Natural killer cell treated with Interleukin-12 subunit alpha and Interleukin-12 subunit beta and Interleukin-15 and Interleukin-18, amount 100 ng/mL, for 72 hours (primary cell): ENCODE measurements around the gene TADA2A. TPM values are rescaled to one million over a fixed set of nuclear protein-coding genes. Genes with fewer than 3 reads are reported as not detected.

Experiments used
- ATAC-seq, 2 donors: fragments of 150-1000 bp; cut with Tn5 transposase in 1 of 2; sonication (Bioruptor Pico), chemical (Tn5 transposase) in 1 of 2; 2 replicates each; pipeline ENCODE4 v1.10.0; 2021
- DNase-seq: peaks from one replicate; pipeline ENCODE4 v3.0.0; 2022; ENCODE audit warnings: low spot score
- H3K27ac Mint-ChIP-seq, 2 donors: 1 replicate in 1 of 2; 2 replicates in 1 of 2; pipeline ENCODE4 v1.8.0; 2022; ENCODE audit warnings: mixed read lengths in 2 of 2, mild to moderate bottlenecking in 1 of 2, moderate library complexity in 1 of 2
- H3K27me3 Mint-ChIP-seq, 2 donors: 1 replicate in 1 of 2; 2 replicates in 1 of 2; pipeline ENCODE4 v1.8.0; 2022; ENCODE audit warnings: mixed read lengths in 2 of 2
- H3K36me3 Mint-ChIP-seq: one replicate; pipeline ENCODE4 v1.8.0; 2022; ENCODE audit warnings: mixed read lengths
- H3K4me1 Mint-ChIP-seq, 2 donors: 1 replicate in 1 of 2; 2 replicates in 1 of 2; pipeline ENCODE4 v1.8.0; 2022; ENCODE audit warnings: low read depth in 2 of 2, mixed read lengths in 2 of 2, mild to moderate bottlenecking in 1 of 2
- H3K4me3 Mint-ChIP-seq: one replicate; pipeline ENCODE4 v1.8.0; 2022; ENCODE audit warnings: mixed read lengths
- H3K9me3 Mint-ChIP-seq: 2 replicates; pipeline ENCODE4 v1.8.0; 2022; ENCODE audit warnings: mixed read lengths
- total RNA-seq, 2 donors: library from RNA; stranded (reverse); gene quantifications; one replicate each; pipeline ENCODE4 v1.2.3, GENCODE V29; 2022

TADA2A gene
- total RNA-seq, 2 donors from 2014 or later, result 30.5 to 55.4 TPM

DNA sequence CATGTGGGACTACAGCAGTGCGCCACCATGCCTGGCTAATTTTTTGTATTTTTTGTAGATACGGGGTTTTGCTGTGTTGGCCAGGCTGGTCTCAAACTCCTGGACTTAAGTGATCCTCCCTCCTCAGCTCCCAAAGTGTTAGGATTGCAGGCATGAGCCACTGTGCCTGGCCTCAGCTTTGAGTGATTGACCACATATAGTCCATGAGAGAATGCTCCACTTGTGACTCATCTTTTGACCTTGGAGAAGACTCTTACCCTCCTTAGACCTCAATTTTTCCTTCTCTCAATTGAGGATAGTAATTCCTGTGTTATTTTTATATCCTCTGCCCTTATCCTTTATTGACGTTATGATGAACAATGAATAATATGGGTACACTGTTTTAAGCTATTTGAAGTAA lies 52.1 kb downstream of the TADA2A start:
- ATAC-seq, result no peak
- H3K4me1 Mint-ChIP-seq, result peaks cover 4 to 5% of the 10 kb centered on the region in 2 donors
- H3K27ac Mint-ChIP-seq, result no peak overlapping the region
- H3K9me3 Mint-ChIP-seq, result no peaks in the 10 kb centered on the region
- no peak overlapping the region for H3K4me3 Mint-ChIP-seq
- no peaks in the 10 kb centered on the region for H3K36me3 Mint-ChIP-seq
- DNase-seq, result no peak
- H3K27me3 Mint-ChIP-seq, result no peaks in the 10 kb centered on the region

DNA sequence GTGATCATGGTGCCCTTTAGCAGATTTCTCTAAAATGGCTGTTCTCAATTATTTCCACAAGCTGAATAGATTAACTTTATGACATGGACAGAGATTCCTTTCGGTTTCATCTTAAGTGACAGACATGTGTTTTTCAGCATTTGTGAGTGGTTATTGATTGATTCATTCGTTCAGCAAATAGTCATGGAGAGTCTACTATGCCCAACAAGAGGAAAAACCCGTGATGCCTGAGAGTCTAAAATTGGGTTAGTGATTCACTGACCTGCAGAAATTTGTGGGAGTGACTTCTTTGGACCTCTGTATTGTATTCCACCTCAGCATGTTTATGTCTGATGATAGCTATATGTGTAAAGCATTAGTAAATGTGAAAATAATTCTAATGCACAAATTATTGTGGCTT lies 55.0 kb downstream of the TADA2A start:
- DNase-seq, result no peak
- Mint-ChIP-seq H3K27ac (no peak overlapping the region), H3K27me3 (no peaks in the 10 kb centered on the region), H3K4me3 (no peak overlapping the region), H3K36me3 (no peaks in the 10 kb centered on the region), H3K9me3 (no peaks in the 10 kb centered on the region), H3K4me1 (peaks cover 4 to 5% of the 10 kb centered on the region in 2 donors)
- no peak for ATAC-seq

DNA sequence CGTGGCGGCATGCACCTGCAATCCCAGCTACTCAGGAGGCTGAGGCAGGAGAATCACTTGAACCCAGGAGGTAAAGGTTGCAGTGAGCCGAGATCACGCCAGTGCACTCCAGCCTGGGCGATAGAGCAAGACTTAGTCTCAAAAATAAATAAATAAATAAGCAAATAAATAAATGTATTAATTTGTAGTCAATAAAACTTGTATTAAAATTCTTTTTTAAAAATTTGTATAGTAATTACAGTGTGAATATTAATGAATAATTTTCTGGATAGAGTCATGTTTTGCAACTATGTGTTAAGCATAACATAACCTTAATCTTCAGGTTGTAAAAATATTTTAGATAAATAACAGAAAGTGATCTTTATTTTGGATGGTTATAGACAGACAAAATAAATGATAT lies 55.8 kb downstream of the TADA2A start:
- peaks cover 4 to 5% of the 10 kb centered on the region in 2 donors for H3K4me1 Mint-ChIP-seq
- no peak overlapping the region for H3K27ac Mint-ChIP-seq
- H3K27me3 Mint-ChIP-seq, result no peaks in the 10 kb centered on the region
- H3K9me3 Mint-ChIP-seq, result no peaks in the 10 kb centered on the region
- H3K4me3 Mint-ChIP-seq, result no peak overlapping the region
- ATAC-seq (no peak), DNase-seq (no peak)
- no peaks in the 10 kb centered on the region for H3K36me3 Mint-ChIP-seq

DNA sequence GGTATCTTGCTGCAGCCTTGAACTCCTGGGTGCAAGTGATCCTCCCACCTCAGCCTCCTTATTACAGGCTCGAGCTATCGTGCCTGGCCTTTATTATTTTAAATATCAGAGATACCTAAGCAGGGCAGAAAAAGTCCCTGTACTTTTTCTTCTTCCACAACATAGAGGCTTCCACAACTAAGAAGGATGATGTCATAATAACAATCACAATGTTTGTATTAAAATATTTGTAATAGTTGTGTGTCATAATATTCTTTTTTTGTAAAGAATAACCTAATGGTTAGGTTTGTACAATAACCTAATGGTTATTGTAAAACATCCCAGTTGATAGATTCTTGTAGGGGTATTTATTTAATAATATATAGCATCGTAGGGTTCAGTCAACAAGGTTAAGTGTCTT lies 56.4 kb downstream of the TADA2A start:
- DNase-seq, result no peak
- no peaks in the 10 kb centered on the region for H3K27me3 Mint-ChIP-seq
- H3K27ac Mint-ChIP-seq, result no peak overlapping the region
- H3K4me3 Mint-ChIP-seq, result no peak overlapping the region
- H3K4me1 Mint-ChIP-seq, result peaks cover 4 to 5% of the 10 kb centered on the region in 2 donors
- no peaks in the 10 kb centered on the region for H3K9me3 Mint-ChIP-seq
- no peak for ATAC-seq
- no peaks in the 10 kb centered on the region for H3K36me3 Mint-ChIP-seq

DNA sequence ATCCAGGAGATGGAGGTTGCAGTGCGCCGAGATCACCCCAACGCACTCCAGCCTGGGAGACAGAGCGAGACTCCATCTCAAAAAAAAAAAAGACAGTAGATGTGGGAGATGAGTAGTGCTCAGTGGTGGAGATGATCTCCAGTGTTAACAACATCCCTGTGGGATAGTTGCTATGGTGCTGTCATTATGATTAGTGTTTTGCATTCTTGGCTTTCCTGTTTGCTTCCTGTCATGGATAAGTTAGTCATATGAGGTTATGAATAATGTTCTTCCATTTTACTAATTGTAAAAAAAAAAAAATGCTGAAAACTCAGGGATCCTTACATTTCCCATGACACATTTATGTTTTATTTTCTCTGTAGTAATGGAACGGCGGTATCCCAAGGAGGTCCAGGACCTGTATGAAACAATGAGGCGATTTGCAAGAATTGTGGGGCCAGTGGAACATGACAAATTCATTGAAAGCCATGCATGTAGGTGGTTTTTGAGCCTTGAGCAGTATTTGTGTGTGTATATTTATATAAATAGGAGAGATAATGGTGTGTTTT lies 58.5 kb downstream of the TADA2A start:
- H3K9me3 Mint-ChIP-seq, result no peaks in the 10 kb centered on the region
- no peaks in the 10 kb centered on the region for H3K36me3 Mint-ChIP-seq
- ATAC-seq (no peak), DNase-seq (no peak)
- no peaks in the 10 kb centered on the region for H3K27me3 Mint-ChIP-seq
- no peak overlapping the region for H3K27ac Mint-ChIP-seq
- no peak overlapping the region for H3K4me3 Mint-ChIP-seq
- peaks cover 4 to 5% of the 10 kb centered on the region in 2 donors for H3K4me1 Mint-ChIP-seq

DNA sequence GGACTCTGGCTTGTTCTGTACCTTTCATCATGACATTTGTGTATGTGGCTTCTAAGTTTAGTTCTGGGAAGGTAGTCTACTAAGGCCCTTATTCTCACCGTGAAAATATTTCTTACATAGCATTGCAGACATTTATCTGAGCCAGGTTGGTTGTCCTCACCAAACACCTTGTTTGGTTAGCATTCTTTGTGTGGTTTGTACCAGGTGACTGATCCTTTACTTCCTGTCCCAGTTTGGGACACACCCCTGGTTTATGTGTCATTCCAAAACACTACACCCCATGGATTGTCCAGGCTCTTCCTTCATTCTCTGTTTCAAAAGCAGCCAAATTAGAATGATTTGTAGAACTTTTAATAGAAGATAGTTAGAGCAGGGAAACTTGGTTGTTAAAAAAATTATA lies 59.8 kb downstream of the TADA2A start:
- H3K27me3 Mint-ChIP-seq, result no peaks in the 10 kb centered on the region
- DNase-seq, result no peak
- no peaks in the 10 kb centered on the region for H3K9me3 Mint-ChIP-seq
- peaks cover 1 to 3% of the 10 kb centered on the region in 2 donors for H3K4me1 Mint-ChIP-seq
- no peak for ATAC-seq
- peaks cover 8% of the 10 kb centered on the region for H3K36me3 Mint-ChIP-seq
- H3K27ac Mint-ChIP-seq, result no peak overlapping the region
- H3K4me3 Mint-ChIP-seq, result no peak overlapping the region

DNA sequence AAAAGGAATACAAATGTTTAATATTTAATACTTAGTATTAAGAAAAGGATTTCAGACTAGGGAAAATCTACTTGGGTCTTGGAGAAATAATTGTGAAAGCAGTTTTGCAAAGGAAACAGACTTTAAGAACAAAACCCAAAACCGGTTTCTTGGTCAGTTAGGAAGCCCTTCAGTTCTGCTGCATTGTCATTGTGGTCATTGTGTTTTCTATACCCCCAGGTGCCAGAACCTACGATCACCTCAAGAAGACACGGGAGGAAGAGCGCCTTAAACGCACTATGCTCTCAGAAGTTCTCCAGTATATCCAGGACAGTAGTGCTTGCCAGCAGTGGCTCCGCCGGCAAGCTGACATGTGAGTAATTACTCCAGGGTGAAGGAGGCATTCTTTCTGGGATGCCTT lies 63.5 kb downstream of the TADA2A start:
- ATAC-seq (no peak), DNase-seq (no peak)
- Mint-ChIP-seq H3K27ac (no peak overlapping the region), H3K9me3 (no peaks in the 10 kb centered on the region), H3K4me3 (no peak overlapping the region), H3K36me3 (peaks cover 8% of the 10 kb centered on the region), H3K4me1 (no peaks in the 10 kb centered on the region), H3K27me3 (no peaks in the 10 kb centered on the region)

DNA sequence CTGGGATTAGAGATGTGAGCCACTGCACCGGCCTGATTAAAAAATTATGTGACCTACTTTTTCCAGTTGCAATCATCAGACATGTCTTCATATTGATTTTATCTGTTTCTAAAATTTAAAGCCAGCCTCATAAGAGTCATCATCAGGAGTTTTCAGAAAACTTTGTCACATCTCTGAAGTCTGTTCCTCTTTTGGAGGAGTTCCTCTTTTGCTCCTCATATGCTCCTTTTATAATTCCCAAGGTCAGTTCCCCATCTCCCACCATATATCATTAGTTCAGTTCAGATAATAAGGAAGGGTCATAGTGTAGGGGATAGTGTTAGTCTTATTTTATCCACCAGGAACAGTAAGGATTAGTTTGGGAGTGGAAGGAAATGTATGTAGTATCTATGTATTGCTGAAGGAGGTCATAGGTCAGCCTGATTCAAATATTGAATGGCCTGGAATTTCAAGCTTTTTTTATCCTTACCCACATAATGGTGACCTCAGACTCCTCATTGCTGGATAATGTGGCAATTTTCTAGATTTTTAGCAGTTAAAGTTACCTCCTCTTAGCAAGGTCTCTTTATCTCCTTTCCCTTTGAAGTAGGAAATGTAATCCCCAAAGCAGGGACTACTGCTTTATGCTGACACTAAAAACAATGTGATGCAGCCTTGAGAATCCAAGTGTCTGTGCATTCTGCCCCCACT lies 69.2 kb downstream of the TADA2A start:
- Mint-ChIP-seq H3K27me3 (no peaks in the 10 kb centered on the region), H3K9me3 (no peaks in the 10 kb centered on the region), H3K4me3 (no peak overlapping the region), H3K27ac (no peak overlapping the region), H3K4me1 (no peaks in the 10 kb centered on the region), H3K36me3 (peaks cover 28% of the 10 kb centered on the region)
- ATAC-seq, result no peak
- no peak for DNase-seq

DNA sequence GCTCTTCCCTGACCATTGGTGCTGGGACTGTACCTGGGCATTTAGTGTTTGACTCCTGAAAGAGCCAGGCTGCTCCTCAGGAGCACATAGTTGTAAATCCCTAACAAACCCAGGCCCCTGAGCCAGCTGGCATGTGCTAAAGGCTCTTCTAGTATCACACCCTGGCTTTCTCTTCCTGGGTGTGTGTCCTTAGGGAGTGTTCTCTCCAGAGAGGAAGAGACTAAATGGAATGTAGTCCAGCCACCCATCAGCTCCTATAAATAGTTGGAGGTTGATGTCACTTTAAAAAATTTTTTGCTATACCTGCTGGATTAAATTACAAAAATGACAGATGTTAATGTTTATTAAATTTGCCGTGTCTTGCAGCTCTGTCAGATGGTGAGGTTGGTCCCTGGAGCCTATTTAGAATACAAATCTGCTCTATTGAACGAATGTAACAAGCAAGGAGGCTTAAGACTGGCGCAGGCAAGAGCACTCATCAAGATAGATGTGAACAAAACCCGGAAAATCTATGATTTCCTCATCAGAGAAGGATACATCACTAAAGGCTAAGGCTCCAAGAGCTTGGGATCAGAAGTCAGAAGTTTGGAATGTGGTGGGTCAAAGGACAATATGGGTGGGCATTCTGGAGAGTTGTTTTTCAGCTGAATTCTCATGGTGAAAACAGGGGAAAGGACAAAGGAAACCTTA lies 69.9 kb downstream of the TADA2A start:
- H3K36me3 Mint-ChIP-seq, result peaks cover 24% of the 10 kb centered on the region
- H3K27ac Mint-ChIP-seq, result no peak overlapping the region
- H3K9me3 Mint-ChIP-seq, result no peaks in the 10 kb centered on the region
- H3K27me3 Mint-ChIP-seq, result no peaks in the 10 kb centered on the region
- no peaks in the 10 kb centered on the region for H3K4me1 Mint-ChIP-seq
- DNase-seq, result no peak
- no peak for ATAC-seq
- H3K4me3 Mint-ChIP-seq, result no peak overlapping the region

DNA sequence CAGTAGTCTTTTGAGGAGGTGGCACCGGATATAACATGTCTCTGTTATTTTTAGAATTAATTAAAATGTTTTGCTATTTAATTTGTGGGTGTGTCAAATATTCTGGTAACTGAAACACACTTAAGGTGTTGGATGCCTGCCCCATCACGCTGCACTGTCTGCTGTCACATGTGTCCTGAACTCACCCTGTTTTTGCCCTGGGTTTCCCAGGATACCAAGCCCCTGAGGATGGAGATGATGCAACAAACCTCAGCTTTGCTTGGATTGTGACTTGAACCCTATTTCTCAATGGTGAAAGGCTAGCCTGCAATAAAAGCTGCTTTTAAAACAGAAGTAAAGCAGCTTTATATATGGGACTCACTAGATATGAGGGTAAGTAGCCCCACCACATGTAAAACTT lies 71.5 kb downstream of the TADA2A start:
- Mint-ChIP-seq H3K9me3 (no peaks in the 10 kb centered on the region), H3K4me3 (no peak overlapping the region), H3K27ac (no peak overlapping the region), H3K27me3 (no peaks in the 10 kb centered on the region), H3K36me3 (peaks cover 24% of the 10 kb centered on the region), H3K4me1 (peaks cover 0 to 2% of the 10 kb centered on the region in 2 donors)
- DNase-seq (no peak), ATAC-seq (no peak)

DNA sequence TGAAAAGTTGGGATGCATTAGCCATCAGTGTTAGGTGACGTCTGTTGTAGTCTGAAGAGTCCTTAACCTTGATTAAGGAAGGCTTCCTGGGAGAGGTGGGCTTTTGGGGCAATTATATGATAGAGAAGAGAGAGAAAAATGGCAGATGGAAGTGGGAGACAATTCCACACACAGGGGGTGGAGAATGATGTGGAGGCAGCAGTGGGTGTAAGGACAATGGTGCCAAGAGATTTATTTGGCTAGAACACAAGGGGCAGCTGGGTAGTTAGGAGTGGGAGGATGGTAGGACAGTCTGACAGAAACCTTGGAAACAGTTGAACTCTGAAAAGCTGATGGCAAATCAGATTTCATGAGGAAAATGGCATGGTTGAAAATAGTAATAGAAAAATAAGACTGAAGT lies 72.3 kb downstream of the TADA2A start:
- Mint-ChIP-seq H3K9me3 (no peaks in the 10 kb centered on the region), H3K4me1 (peaks cover 3 to 8% of the 10 kb centered on the region in 2 donors), H3K4me3 (no peak overlapping the region), H3K36me3 (peaks cover 24% of the 10 kb centered on the region), H3K27me3 (no peaks in the 10 kb centered on the region), H3K27ac (no peak overlapping the region)
- DNase-seq (no peak), ATAC-seq (no peak)

DNA sequence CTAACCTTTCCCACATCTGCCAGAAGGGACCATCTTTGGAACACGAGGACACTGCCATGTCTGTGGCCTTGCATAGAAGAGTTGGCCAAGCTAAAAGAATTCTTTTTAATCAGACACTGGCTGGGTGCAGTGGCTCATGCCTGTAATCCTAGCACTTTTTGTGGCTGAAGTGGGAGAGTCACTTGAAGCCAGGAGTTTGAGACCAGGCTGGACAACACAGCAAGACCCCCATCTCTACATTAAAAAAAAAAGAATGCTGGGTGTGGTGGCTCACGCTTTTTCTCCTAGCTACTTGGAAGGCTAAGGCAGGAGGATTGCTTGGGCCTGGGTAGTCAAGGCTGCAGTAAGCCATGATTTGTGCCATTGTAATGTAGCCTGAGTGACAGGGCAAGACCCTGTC lies 73.7 kb downstream of the TADA2A start:
- ATAC-seq (no peak), DNase-seq (no peak)
- Mint-ChIP-seq H3K4me3 (no peak overlapping the region), H3K9me3 (no peaks in the 10 kb centered on the region), H3K27me3 (no peaks in the 10 kb centered on the region), H3K36me3 (peaks cover 24% of the 10 kb centered on the region), H3K27ac (no peak overlapping the region), H3K4me1 (peaks cover 3 to 8% of the 10 kb centered on the region in 2 donors)

DNA sequence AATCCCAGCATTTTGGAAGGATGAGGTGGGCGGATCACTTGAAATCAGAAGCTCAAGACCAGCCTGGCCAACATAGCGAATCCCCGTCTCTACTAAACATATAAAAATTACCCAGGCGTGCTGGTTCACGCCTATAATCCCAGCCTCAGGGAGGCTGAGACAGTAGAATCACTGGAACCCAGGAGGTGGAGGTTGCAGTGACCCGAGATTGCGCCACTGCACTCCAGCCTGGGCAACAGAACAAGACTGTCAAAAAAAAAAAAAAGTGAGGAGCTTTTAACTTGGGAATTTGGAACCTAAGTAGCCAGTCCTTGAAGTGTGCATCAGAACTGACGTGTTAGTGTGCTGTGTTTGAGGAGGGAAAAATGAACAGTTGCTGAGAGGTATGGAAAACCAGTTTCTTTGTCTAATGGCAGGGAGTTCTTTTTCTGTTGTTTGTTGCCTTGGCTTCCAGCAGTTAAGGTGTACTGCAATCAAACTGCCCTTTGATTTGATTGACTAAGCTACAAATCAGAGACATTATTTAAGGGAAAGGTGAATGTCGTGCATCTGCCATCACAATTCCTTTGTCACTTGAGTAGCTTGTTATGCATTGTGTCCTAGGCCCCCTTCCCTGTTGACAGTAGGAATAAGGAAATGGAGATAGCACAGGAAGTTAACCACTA lies 74.4 kb downstream of the TADA2A start:
- ATAC-seq (no peak), DNase-seq (no peak)
- peaks cover 3 to 8% of the 10 kb centered on the region in 2 donors for H3K4me1 Mint-ChIP-seq
- H3K27me3 Mint-ChIP-seq, result no peaks in the 10 kb centered on the region
- no peak overlapping the region for H3K4me3 Mint-ChIP-seq
- H3K36me3 Mint-ChIP-seq, result peaks cover 19% of the 10 kb centered on the region
- no peak overlapping the region for H3K27ac Mint-ChIP-seq
- H3K9me3 Mint-ChIP-seq, result no peaks in the 10 kb centered on the region
